Keratinocyte (primary cell): ENCODE results near the gene MALSU1.

Source experiments
- CTCF ChIP-seq, 3 experiments: IDR thresholded peaks in 1 of 3; conservative IDR thresholded peaks in 1 of 3; optimal IDR thresholded peaks in 1 of 3; 2 replicates in 2 of 3; 3 replicates in 1 of 3; pipeline versions ENCODE3 to v1.5.1; 2011; ENCODE audit warnings: low read length in 3 of 3, mild to moderate bottlenecking in 3 of 3, moderate library complexity in 2 of 3, control low read depth in 1 of 3, inconsistent platforms in 1 of 3; ENCODE audit not compliant: insufficient read depth in 2 of 3; ENCODE audit errors: extremely low read depth in 1 of 3
- EZH2 ChIP-seq: IDR thresholded peaks from one replicate; pipeline ENCODE4 v1.6.1; 2012; ENCODE audit warnings: inconsistent platforms, mild to moderate bottlenecking, low read length, moderate library complexity

DNA sequence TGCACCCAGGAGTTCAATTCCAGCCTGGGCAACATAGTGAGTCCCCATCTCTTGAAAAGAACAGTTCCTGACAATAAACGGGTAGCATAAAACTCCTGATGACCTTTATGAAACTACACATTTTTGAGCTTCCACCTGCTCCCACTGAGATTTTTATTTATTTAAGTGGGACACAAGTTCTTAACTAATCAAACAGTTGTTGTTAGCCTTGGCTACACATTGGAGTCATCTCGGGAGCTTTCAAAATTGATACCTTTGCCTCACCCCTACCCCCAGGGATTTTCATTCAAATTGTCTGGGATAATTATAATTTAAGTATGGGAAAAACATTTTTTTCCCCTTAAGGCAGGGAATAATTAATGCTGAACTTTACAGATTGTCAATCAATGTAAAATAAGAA, 39.3 kb downstream of the MALSU1 start:
- no peak for TF ChIP-seq CTCF (optimal IDR thresholded peaks at IDR 0.05 in 1 of 3, IDR thresholded peaks at IDR 0.05 in 1 of 3, conservative IDR thresholded peaks at IDR 0.05 in 1 of 3; ENCODE audit: extremely low read depth in 1 of 3, insufficient read depth in 2 of 3, low read length in 3 of 3)
- no peak for TF ChIP-seq EZH2
